ENCODE data around the gene PNMA3.

PNMA3 gene

DNA sequence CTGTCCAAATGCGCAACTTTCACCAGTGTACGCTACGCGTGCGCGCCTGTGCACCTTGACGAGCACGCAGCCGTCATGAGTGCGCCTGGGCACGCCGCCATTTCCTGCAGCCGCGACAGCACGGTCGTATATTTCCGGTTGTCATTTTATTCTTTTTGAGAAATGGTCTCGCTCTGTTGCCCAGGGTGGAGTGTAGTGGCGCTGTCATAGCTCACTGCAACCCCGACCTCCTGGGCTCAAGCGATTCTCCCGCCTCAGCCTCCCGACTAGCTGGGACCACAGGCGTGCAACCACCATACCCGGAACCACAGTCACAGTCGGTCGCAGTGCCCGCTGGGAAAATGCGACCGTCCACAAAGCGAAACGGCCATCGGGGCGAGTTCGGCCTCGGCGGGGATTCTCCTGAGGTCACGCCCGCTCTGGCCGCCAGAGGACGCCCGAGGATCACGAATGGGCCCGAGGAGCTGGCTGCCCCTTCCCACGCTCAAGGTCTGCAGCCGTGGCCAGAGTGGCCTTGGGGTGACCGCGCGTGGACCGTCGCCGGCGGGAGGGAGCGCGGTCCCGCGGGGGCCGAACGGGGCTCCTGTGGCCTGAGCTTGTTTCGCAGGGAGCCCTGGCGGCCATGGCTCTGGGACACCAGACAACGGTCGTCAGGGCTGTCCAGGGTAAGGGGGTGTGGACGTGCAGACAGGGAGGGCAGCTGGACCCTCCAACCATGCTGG, 23.7 kb upstream of the PNMA3 start:
- peak overlapping the region; percentile 6 for H3K4me3 ChIP-seq (ENCODE audit: control insufficient read depth, low read depth, low read length)
- DNase-seq (ENCODE audit: low read depth), result no peak
- TF ChIP-seq, protein P1, sequence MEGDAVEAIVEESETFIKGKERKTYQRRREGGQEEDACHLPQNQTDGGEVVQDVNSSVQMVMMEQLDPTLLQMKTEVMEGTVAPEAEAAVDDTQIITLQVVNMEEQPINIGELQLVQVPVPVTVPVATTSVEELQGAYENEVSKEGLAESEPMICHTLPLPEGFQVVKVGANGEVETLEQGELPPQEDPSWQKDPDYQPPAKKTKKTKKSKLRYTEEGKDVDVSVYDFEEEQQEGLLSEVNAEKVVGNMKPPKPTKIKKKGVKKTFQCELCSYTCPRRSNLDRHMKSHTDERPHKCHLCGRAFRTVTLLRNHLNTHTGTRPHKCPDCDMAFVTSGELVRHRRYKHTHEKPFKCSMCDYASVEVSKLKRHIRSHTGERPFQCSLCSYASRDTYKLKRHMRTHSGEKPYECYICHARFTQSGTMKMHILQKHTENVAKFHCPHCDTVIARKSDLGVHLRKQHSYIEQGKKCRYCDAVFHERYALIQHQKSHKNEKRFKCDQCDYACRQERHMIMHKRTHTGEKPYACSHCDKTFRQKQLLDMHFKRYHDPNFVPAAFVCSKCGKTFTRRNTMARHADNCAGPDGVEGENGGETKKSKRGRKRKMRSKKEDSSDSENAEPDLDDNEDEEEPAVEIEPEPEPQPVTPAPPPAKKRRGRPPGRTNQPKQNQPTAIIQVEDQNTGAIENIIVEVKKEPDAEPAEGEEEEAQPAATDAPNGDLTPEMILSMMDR (IDR thresholded peaks at IDR 0.05; ENCODE audit: control insufficient read depth, insufficient read depth, low read depth, low read length, missing control alignments), result peak; percentile 78

DNA sequence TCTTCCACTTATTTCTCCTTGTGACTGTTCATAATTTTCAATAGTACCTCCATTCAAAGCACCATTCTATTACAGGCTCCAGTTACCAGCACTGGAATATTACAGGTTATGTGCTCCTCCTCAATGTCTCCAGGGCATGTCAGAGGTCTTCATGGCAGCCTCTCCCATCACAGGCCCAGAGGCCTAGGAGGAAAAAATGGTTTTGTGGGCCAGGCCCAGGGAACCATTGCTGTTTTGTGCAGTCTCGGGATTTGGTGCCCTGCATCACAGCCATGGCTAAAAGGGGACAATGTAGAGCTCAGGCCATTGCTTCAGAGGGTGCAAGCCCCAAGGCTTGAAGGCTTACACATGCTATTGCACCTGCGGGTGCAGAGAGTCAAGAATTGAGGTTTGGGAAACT, 7.2 kb upstream of the PNMA3 start:
- no peak overlapping the region for H3K4me3 ChIP-seq (ENCODE audit: control insufficient read depth, low read depth, low read length)
- DNase-seq (ENCODE audit: low read depth), result no peak
- TF ChIP-seq, protein P1 (IDR thresholded peaks at IDR 0.05; ENCODE audit: control insufficient read depth, insufficient read depth, low read depth, low read length, missing control alignments), result no peak

- no peak for DNase-seq (ENCODE audit: low read depth)
- no peak overlapping the region for H3K4me3 ChIP-seq (ENCODE audit: control insufficient read depth, low read depth, low read length)
- TF ChIP-seq, protein P1 (IDR thresholded peaks at IDR 0.05; ENCODE audit: control insufficient read depth, insufficient read depth, low read depth, low read length, missing control alignments), result no peak
Observed at GRCh38 chrX:153052534-153052933, 3.7 kb upstream of the PNMA3 start.

DNA sequence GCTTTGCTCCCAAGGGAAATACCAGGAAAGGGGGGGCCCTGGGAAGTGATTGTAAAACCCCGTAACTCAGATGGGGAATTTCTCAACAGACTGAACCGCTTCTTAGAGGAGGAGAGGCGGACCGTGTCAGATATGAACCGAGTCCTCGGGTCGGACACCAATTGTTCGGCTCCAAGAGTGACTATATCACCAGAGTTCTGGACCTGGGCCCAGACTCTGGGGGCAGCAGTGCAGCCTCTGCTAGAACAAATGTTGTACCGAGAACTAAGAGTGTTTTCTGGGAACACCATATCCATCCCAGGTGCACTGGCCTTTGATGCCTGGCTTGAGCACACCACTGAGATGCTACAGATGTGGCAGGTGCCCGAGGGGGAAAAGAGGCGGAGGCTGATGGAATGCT, 1.0 kb downstream of the PNMA3 start:
- DNase-seq (ENCODE audit: low read depth), result no peak
- no peak overlapping the region for H3K4me3 ChIP-seq (ENCODE audit: control insufficient read depth, low read depth, low read length)
- TF ChIP-seq, protein P1 (IDR thresholded peaks at IDR 0.05; ENCODE audit: control insufficient read depth, insufficient read depth, low read depth, low read length, missing control alignments), result no peak

GRCh38 chrX:153059191-153060094, 3.2 kb downstream of the PNMA3 start:
- H3K4me3 ChIP-seq (ENCODE audit: control insufficient read depth, low read depth, low read length), result no peak overlapping the region
- DNase-seq (ENCODE audit: low read depth), result no peak
- TF ChIP-seq, protein P1 (IDR thresholded peaks at IDR 0.05; ENCODE audit: control insufficient read depth, insufficient read depth, low read depth, low read length, missing control alignments), result no peak

DNA sequence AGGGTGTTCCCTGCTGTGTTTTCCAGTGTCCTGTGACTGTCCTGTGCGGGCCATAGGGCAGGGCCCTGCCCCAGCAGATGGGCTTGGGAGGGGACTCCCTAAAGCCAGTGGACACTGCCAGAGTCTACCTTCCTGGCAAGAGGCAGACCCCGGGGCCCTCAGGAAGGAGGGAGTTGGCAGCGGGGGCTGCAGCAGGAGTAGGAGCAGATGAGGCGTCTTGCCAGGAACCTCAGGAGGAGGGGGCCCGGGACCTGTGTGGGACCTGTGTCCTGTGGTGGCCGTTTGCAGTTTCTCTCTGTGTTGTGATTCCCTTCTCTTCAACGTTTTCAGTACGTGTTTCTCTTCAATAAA, 3.8 kb downstream of the PNMA3 start:
- TF ChIP-seq, protein P1 (IDR thresholded peaks at IDR 0.05; ENCODE audit: control insufficient read depth, insufficient read depth, low read depth, low read length, missing control alignments), result no peak
- H3K4me3 ChIP-seq (ENCODE audit: control insufficient read depth, low read depth, low read length), result no peak overlapping the region
- no peak for DNase-seq (ENCODE audit: low read depth)
